Esophagus muscularis mucosa (tissue), 4 donors: ENCODE measurements around the gene GAREM1. TPM values are rescaled to one million over a fixed set of nuclear protein-coding genes. Genes with fewer than 3 reads are reported as not detected.

Experiments
- DNase-seq: peaks from one replicate; pipeline ENCODE4 v3.0.0-alpha.2; 2017; ENCODE audit errors: extremely low spot score
- H3K27ac ChIP-seq, 4 donors: fragments of 200-600 bp; sonication (generic); replicated peaks in 1 of 4; 1 replicate in 3 of 4; 2 replicates in 1 of 4; pipeline ENCODE4 v1.5.1; 2016 to 2019; ENCODE audit warnings: mild to moderate bottlenecking in 1 of 4
- H3K27me3 ChIP-seq, 4 donors: fragments of 200-600 bp; sonication (generic); one replicate each; pipeline versions ENCODE4 v1.5.1 to v1.6.0; 2016 to 2019
- H3K36me3 ChIP-seq, 4 donors: fragments of 200-600 bp; sonication (generic); one replicate each; pipeline ENCODE4 v1.5.1; 2016 to 2019
- H3K4me1 ChIP-seq, 4 donors: fragments of 200-600 bp; sonication (generic); one replicate each; pipeline ENCODE4 v1.5.1; 2016 to 2019
- H3K4me3 ChIP-seq, 4 donors: fragments of 200-600 bp; sonication (generic); 1 replicate in 2 of 4; 2 replicates in 2 of 4; pipeline ENCODE4 v1.5.1; 2016 to 2019; ENCODE audit warnings: mild to moderate bottlenecking in 4 of 4, moderate library complexity in 1 of 4
- H3K9me3 ChIP-seq, 4 donors: fragments of 200-600 bp; sonication (generic); 1 replicate in 3 of 4; 2 replicates in 1 of 4; pipeline ENCODE4 v1.5.1; 2016 to 2019
- CTCF ChIP-seq, 3 experiments: fragments of 200-600 bp in 2 of 3; fragments of 450-650 bp in 1 of 3; sonication (generic) in 2 of 3; IDR thresholded peaks; one replicate each; pipeline ENCODE4 v1.5.1; 2017 to 2019; ENCODE audit warnings: antibody characterized with exemption in 3 of 3, mild to moderate bottlenecking in 2 of 3, moderate library complexity in 1 of 3
- EP300 ChIP-seq: sonication (generic); formaldehyde crosslinking; IDR thresholded peaks from one replicate; pipeline ENCODE4 v1.6.1; 2017; ENCODE audit warnings: antibody characterized with exemption
- POLR2A ChIP-seq: fragments of 450-650 bp; IDR thresholded peaks from one replicate; pipeline ENCODE4 v1.6.1; 2017; ENCODE audit warnings: antibody characterized with exemption, moderate library complexity, mild to moderate bottlenecking, low read depth
- POLR2AphosphoS5 ChIP-seq, 2 donors: sonication (generic); formaldehyde crosslinking; IDR thresholded peaks; one replicate each; pipeline ENCODE4 v1.6.1; 2017; ENCODE audit warnings: antibody characterized with exemption in 2 of 2
- WGBS: methylation state at CpG from one replicate; pipeline ENCODE4 v1.1.5; 2018; 5-methylcytosine and 5-hydroxymethylcytosine counted together
- intact Hi-C: fragments of 100-400 bp; cut with DNase I; formaldehyde crosslinking; loops from one replicate; pipeline ENCODE4 v1.15.1; 2023
- total RNA-seq, 4 donors: library from RNA; depleted of rRNA; stranded (reverse); fragments of >200 nt; gene quantifications; one replicate each; pipeline versions ENCODE4 v1.1.0 to v1.2.1, GENCODE V29; 2016

GAREM1 gene
- total RNA-seq, 4 donors from 2014 or later: 7.0 to 11.6 (median 9.8) TPM

- 94% methylated on average over 4 of the region's 4 CpGs for WGBS
Observed at GRCh38 chr18:32318581-32318980, 152.1 kb downstream of the GAREM1 start.

DNA sequence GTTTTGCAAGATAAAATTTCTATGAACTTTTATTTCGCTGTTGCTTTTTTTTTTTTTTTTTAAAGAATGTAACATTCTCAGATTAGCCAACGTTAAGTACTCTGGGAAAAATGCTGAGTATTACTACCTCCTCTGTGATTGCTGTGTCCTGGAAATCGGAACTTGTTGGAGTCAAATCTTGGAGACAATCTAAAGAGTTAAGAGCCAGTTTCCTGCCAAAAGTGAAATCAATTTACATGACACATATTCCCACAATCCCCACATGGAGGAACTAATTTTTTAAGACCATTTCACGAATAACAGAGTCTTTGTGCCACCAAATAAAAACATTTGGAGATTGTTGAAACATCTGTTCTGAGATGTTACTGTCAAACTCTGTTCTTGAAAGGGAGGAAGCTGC lies 153.0 kb downstream of the GAREM1 start:
- 53% methylated on average over 4 of the region's 4 CpGs for WGBS
- peak overlapping the region in 2 of 4 donors; percentile 30 to 44 for H3K27ac ChIP-seq

More at GRCh38 chr18:32318581-32318980, 152.1 kb downstream of the GAREM1 start:
- intact Hi-C loops: no loop called here
- peaks cover 12 to 18% (median 16%) of the 10 kb centered on the region in 4 donors for H3K4me1 ChIP-seq
- DNase-seq: no peak
- TF ChIP-seq CTCF (IDR thresholded peaks at IDR 0.05) (no peak), POLR2AphosphoS5 (IDR thresholded peaks at IDR 0.05) (no peak), EP300 (no peak), POLR2A (no peak)
- H3K9me3 ChIP-seq: no peaks in the 10 kb centered on the region
- no peaks in the 10 kb centered on the region for H3K27me3 ChIP-seq
- no peaks in the 10 kb centered on the region for H3K36me3 ChIP-seq
- no peak overlapping the region for H3K4me3 ChIP-seq
- H3K27ac ChIP-seq: peak overlapping the region in 1 of 4 donors; percentile 44

DNA sequence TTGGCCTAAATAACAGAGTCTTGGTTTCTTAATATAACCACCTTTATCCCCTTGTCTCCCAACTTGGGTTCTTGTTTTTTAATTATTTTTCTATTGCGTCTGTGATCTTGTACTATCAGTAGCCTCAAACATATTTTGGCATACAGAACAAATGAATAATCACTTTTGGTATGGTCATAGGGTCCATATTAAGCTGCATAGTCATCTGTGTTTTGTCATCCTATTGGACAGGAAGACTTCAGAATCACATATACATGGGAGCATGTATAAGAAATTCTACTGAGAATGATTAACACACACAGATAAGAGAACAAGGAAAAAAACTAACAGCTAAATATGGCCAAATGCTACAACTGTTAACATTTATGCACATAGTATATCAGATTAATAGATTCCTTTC lies 154.8 kb downstream of the GAREM1 start:
- H3K4me1 ChIP-seq: peaks cover 13 to 17% (median 14%) of the 10 kb centered on the region in 4 donors
- no peaks in the 10 kb centered on the region for H3K9me3 ChIP-seq
- intact Hi-C loops: no loop called here
- 97% methylated on average over 1 of the region's 1 CpG for WGBS
- TF ChIP-seq POLR2AphosphoS5 (IDR thresholded peaks at IDR 0.05): no peak
- TF ChIP-seq EP300: no peak
- TF ChIP-seq CTCF (IDR thresholded peaks at IDR 0.05): no peak
- no peaks in the 10 kb centered on the region for H3K27me3 ChIP-seq
- no peaks in the 10 kb centered on the region for H3K36me3 ChIP-seq
- no peak overlapping the region for H3K27ac ChIP-seq
- H3K4me3 ChIP-seq: no peak overlapping the region
- no peak for DNase-seq

More for the DNA sequence above, 153.0 kb downstream of the GAREM1 start:
- no peak for TF ChIP-seq POLR2AphosphoS5 (IDR thresholded peaks at IDR 0.05)
- Histone ChIP-seq H3K36me3 (no peaks in the 10 kb centered on the region), H3K4me1 (peaks cover 12 to 18% (median 16%) of the 10 kb centered on the region in 4 donors), H3K27me3 (no peaks in the 10 kb centered on the region), H3K4me3 (no peak overlapping the region), H3K9me3 (no peaks in the 10 kb centered on the region)
- no peak for DNase-seq
- intact Hi-C loops: no loop called here

- H3K4me3 ChIP-seq: no peak overlapping the region
- WGBS: 88% methylated on average over 2 of the region's 2 CpGs
- no peak for TF ChIP-seq POLR2A
- TF ChIP-seq CTCF (IDR thresholded peaks at IDR 0.05): no peak
- TF ChIP-seq POLR2AphosphoS5 (IDR thresholded peaks at IDR 0.05): no peak
- TF ChIP-seq EP300: no peak
- no peaks in the 10 kb centered on the region for H3K9me3 ChIP-seq
- H3K4me1 ChIP-seq: peaks cover 14 to 29% (median 22%) of the 10 kb centered on the region in 4 donors
- intact Hi-C loops: no loop called here
- no peaks in the 10 kb centered on the region for H3K36me3 ChIP-seq
- H3K27ac ChIP-seq: peak overlapping the region in 2 of 4 donors; percentile 5 to 63
- no peak for DNase-seq
- H3K27me3 ChIP-seq: no peaks in the 10 kb centered on the region
Observed at GRCh38 chr18:32310774-32311173, 159.9 kb downstream of the GAREM1 start.

- no peaks in the 10 kb centered on the region for H3K36me3 ChIP-seq
- H3K4me1 ChIP-seq: peaks cover 14 to 29% (median 22%) of the 10 kb centered on the region in 4 donors
- H3K27me3 ChIP-seq: no peaks in the 10 kb centered on the region
- whole genome bisulfite sequencing: 33% methylated on average over 5 of the region's 5 CpGs
- H3K4me3 ChIP-seq: no peak overlapping the region
- TF ChIP-seq POLR2AphosphoS5 (IDR thresholded peaks at IDR 0.05) (no peak), CTCF (IDR thresholded peaks at IDR 0.05) (no peak), POLR2A (no peak), EP300 (no peak)
- H3K9me3 ChIP-seq: no peaks in the 10 kb centered on the region
- H3K27ac ChIP-seq: peak overlapping the region; percentile 45 to 65 (median 60)
- no peak for DNase-seq
- intact Hi-C loops: no loop called here
Observed at GRCh38 chr18:32310101-32310500, 160.6 kb downstream of the GAREM1 start.
